Ovary (tissue), 10 donors: ENCODE data around the gene BLTP3A. TPM values are rescaled to one million over a fixed set of nuclear protein-coding genes. Genes with fewer than 3 reads are reported as not detected.
A peak's percentile ranks its signal among the peaks of the same experiment; 100 is the strongest.
"Not testable (repeated sequence)": the region's sequence is repeated elsewhere in the genome, so short reads cannot be mapped to it uniquely, and the experiment has no call there.

ENCODE experiments used
- DNase-seq, 5 donors: peaks; one replicate each; pipeline ENCODE4 v3.0.0-alpha.2; 2019 to 2020
- H3K27ac ChIP-seq, 2 donors: fragments of 200-600 bp; one replicate each; pipeline versions ENCODE4 v1.5.1 to v1.8.0; 2019 to 2022
- H3K27me3 ChIP-seq: fragments of 200-600 bp; one replicate; pipeline ENCODE4 v1.8.0; 2022
- H3K36me3 ChIP-seq: fragments of 200-600 bp; sonication (generic); one replicate; pipeline ENCODE4 v1.5.1; 2019
- H3K4me1 ChIP-seq: one replicate; pipeline ENCODE4 v1.8.1; 2013; ENCODE audit warnings: mild to moderate bottlenecking, moderate library complexity; ENCODE audit not compliant: insufficient read depth
- H3K4me3 ChIP-seq: fragments of 200-600 bp; sonication (generic); one replicate; pipeline ENCODE4 v1.5.1; 2017
- H3K9me3 ChIP-seq, 2 donors: fragments of 200-600 bp in 1 of 2; sonication (generic) in 1 of 2; one replicate each; pipeline versions ENCODE4 v1.5.1 to v1.8.1; 2013 to 2019; ENCODE audit warnings: mild to moderate bottlenecking in 1 of 2, moderate library complexity in 1 of 2
- EP300 ChIP-seq: sonication (generic); formaldehyde crosslinking; IDR thresholded peaks from one replicate; pipeline ENCODE4 v1.6.1; 2017; ENCODE audit warnings: antibody characterized with exemption
- POLR2A ChIP-seq: fragments of 450-650 bp; IDR thresholded peaks from one replicate; pipeline ENCODE4 v1.6.1; 2017; ENCODE audit warnings: antibody characterized with exemption, mild to moderate bottlenecking, moderate library complexity
- WGBS, 3 donors: extraction: QIAGEN DNeasy Blood & Tissue Kit in 1 of 3; methylation state at CpG; one replicate each; pipeline versions ENCODE4 v1.1.5 to v1.1.7; 2013 to 2017; 5-methylcytosine and 5-hydroxymethylcytosine counted together
- intact Hi-C, 4 donors: fragments of 100-400 bp; cut with DNase I; formaldehyde crosslinking; loops; one replicate each; pipeline versions ENCODE4 v1.11.0 to v1.15.1; 2022 to 2023
- long read RNA-seq, 3 donors: library from polyadenylated mRNA in 2 of 3; unstranded in 2 of 3; transcript quantifications; one replicate each; pipeline ENCODE4 v2.0.0 and lab custom pipeline, GENCODE V29; 2021 to 2026
- polyA plus RNA-seq, 2 donors: library from polyadenylated mRNA; stranded (reverse); fragments of 200-250 nt in 1 of 2; fragments of 350-450 nt in 1 of 2; fragmentation: Illumina TruSeq in 1 of 2; extraction: RNeasy Lipid Tissue Mini Kit (QIAGEN cat#74804) in 1 of 2; gene quantifications; one replicate each; pipeline ENCODE4 v1.2.3, GENCODE V29; 2013 to 2014
- total RNA-seq, 7 donors: library from RNA; depleted of rRNA in 2 of 7; stranded (reverse); fragments of >200 nt in 2 of 7; fragmentation: NEBNext Ultra II Directional in 3 of 7; extraction: Animal tissue kit (Norgen Biotek cat#: 25700) in 3 of 7; gene quantifications; one replicate each; pipeline versions ENCODE4 v1.1.0 to v1.2.4, GENCODE V29; 2016 to 2023
- TF ChIP-seq, protein P1 (sequence below), 3 donors: fragments of 450-650 bp in 2 of 3; fragments of 200-600 bp in 1 of 3; IDR thresholded peaks; one replicate each; pipeline versions ENCODE4 v1.5.1 to v1.8.0; 2016 to 2022; ENCODE audit warnings: antibody characterized with exemption in 3 of 3, mild to moderate bottlenecking in 1 of 3
- donor health status: DM: no; HTN: no; CAD: no; lungs with moderate emphysema.
- donor health status: DM: no; HTN: no; CAD: no.
- donor health status: Bipolar disorder and iron deficiency.
- donor health status: DM: yes; HTN: yes; CAD: no.
- donor health status: DM: no; HTN: no; CAD: no.
- donor health status: DM: yes; HTN: yes; CAD: no.

BLTP3A gene, protein sequence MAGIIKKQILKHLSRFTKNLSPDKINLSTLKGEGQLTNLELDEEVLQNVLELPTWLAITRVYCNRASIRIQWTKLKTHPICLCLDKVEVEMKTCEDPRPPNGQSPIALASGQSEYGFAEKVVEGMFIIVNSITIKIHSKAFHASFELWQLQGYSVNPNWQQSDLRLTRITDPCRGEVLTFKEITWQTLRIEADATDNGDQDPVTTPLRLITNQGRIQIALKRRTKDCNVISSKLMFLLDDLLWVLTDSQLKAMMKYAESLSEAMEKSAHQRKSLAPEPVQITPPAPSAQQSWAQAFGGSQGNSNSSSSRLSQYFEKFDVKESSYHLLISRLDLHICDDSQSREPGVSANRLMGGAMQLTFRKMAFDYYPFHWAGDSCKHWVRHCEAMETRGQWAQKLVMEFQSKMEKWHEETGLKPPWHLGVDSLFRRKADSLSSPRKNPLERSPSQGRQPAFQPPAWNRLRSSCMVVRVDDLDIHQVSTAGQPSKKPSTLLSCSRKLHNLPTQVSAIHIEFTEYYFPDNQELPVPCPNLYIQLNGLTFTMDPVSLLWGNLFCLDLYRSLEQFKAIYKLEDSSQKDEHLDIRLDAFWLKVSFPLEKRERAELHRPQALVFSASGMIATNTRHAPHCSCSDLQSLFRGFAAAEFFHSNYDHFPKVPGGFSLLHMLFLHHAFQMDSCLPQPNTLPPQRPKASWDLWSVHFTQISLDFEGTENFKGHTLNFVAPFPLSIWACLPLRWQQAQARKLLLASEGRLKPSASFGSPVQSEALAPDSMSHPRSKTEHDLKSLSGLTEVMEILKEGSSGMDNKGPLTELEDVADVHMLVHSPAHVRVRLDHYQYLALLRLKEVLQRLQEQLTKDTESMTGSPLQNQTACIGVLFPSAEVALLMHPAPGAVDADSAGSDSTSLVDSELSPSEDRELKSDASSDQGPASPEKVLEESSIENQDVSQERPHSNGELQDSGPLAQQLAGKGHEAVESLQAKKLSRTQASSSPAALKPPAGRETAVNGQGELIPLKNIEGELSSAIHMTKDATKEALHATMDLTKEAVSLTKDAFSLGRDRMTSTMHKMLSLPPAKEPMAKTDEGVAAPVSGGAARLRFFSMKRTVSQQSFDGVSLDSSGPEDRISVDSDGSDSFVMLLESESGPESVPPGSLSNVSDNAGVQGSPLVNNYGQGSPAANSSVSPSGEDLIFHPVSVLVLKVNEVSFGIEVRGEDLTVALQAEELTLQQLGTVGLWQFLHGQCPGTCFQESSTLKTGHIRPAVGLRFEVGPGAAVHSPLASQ (N-terminal part only)
- total RNA-seq (10 to 100 TPM in 2 of 7 donors, 1 to 10 TPM in 5; 6.3 to 18.1 (median 7.5) TPM), polyA plus RNA-seq (1 to 10 TPM; 2.7 to 7.5 TPM)
- long read RNA-seq, donor 1, partial matches to known transcripts: 0 of 5 reads
- long read RNA-seq, donor 1, other reads (novel, unspliced or antisense): 5 of 5 reads
- long read RNA-seq, donor 2: 0 reads
- long read RNA-seq, donor 3, full-length matches to known transcripts: 1 of 9 reads
- long read RNA-seq, donor 3, partial matches to known transcripts: 3 of 9 reads
- long read RNA-seq, donor 3, other reads (novel, unspliced or antisense): 5 of 9 reads

DNA sequence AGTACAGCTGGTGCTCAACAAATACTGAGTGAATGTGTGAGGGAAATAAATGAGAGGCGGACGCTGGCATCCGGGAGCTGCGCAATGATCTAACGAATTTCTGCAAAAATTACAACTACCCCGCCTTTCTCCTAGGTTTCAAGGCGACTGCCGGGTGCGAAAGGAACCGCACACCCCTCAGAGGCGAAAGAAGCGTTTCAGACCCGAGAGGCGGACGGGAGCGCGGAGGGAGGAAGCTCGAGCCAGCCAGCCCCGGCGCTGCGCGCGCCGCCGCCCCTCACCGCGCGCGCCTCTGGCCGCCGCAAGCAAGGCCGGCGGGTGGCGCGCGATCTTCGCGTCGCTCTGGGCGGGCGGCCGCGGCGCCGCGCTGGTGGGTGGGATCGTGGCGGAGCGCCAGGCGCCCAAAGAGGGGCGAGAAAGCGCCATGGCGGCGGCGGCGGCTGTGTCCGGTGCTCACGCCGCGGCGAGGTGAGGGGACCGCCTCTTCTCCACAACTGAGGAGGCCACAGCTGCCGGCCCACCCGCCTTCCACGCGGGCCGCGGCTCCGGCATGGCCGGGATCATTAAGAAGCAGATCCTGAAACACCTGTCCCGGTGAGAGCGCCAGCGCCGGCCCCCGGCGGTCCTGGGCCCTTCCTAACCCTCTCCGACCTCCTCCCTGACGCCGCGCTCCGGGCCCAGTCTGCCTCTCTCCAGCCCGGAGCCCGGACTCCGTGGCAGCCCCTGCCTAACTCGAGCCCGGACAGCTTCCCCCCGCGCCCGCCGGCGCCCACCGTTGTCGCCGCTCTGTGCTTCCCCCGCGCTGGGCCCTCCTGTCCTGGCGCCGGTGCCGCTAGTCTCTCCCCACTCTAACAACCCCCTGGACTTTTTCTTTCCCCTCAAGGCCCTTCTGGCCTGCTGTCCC, at the start of gene BLTP3A:
BLTP3A (plus strand) TSS at position 383 of the 904 bp plus-strand sequence; CDS start at position 551, 168 bp downstream.
- peak within 1 kb of the TSS; percentile 69 for H3K4me3 ChIP-seq
- TF ChIP-seq EP300: no peak
- TF ChIP-seq, protein P1, sequence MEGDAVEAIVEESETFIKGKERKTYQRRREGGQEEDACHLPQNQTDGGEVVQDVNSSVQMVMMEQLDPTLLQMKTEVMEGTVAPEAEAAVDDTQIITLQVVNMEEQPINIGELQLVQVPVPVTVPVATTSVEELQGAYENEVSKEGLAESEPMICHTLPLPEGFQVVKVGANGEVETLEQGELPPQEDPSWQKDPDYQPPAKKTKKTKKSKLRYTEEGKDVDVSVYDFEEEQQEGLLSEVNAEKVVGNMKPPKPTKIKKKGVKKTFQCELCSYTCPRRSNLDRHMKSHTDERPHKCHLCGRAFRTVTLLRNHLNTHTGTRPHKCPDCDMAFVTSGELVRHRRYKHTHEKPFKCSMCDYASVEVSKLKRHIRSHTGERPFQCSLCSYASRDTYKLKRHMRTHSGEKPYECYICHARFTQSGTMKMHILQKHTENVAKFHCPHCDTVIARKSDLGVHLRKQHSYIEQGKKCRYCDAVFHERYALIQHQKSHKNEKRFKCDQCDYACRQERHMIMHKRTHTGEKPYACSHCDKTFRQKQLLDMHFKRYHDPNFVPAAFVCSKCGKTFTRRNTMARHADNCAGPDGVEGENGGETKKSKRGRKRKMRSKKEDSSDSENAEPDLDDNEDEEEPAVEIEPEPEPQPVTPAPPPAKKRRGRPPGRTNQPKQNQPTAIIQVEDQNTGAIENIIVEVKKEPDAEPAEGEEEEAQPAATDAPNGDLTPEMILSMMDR (IDR thresholded peaks at IDR 0.05): peak in 1 of 3 donors; percentile 41
- no peak for TF ChIP-seq POLR2A
- H3K27me3 ChIP-seq: no peaks in the 10 kb centered on the region
- DNase-seq: peak; percentile 64 to 85 (median 66)
- H3K36me3 ChIP-seq: no peaks in the 10 kb centered on the region
- WGBS, 3 donors: 1% methylated on average over 82 to 99 of the region's 99 CpGs
- H3K4me1 ChIP-seq: no peaks in the 10 kb centered on the region
- H3K9me3 ChIP-seq: no peaks in the 10 kb centered on the region
- intact Hi-C loops: no loop called here
- peak within 1 kb of the TSS; percentile 62 to 87 for H3K27ac ChIP-seq

DNA sequence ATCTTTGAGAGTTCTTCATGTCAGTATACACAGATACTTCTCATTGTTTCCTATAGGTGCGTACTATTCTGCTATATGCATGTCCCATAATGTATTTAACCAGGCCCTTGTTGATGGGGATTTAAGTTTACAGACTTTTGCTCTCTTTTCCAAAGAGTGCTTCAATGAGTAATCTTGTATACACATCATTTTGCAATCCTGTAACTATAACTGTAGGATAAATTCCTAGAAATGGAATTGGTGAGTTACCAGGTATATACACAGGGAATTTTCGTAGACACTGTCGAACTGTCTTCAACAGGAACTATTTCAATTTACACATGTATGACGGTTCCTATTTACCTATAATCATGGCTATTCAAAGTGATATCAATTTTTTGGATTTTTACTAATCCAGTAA, 49.8 kb upstream of the BLTP3A start:
- no peak for TF ChIP-seq EP300
- no peak for TF ChIP-seq POLR2A
- TF ChIP-seq, protein P1 (IDR thresholded peaks at IDR 0.05): no peak
- Histone ChIP-seq H3K4me3 (no peak overlapping the region), H3K27me3 (no peaks in the 10 kb centered on the region), H3K4me1 (no peaks in the 10 kb centered on the region), H3K9me3 (no peaks in the 10 kb centered on the region), H3K36me3 (no peaks in the 10 kb centered on the region), H3K27ac (no peak overlapping the region)
- DNase-seq: no peak
- intact Hi-C loops: no loop called here
- WGBS, 3 donors: 94% methylated on average over 4 of the region's 4 CpGs

DNA sequence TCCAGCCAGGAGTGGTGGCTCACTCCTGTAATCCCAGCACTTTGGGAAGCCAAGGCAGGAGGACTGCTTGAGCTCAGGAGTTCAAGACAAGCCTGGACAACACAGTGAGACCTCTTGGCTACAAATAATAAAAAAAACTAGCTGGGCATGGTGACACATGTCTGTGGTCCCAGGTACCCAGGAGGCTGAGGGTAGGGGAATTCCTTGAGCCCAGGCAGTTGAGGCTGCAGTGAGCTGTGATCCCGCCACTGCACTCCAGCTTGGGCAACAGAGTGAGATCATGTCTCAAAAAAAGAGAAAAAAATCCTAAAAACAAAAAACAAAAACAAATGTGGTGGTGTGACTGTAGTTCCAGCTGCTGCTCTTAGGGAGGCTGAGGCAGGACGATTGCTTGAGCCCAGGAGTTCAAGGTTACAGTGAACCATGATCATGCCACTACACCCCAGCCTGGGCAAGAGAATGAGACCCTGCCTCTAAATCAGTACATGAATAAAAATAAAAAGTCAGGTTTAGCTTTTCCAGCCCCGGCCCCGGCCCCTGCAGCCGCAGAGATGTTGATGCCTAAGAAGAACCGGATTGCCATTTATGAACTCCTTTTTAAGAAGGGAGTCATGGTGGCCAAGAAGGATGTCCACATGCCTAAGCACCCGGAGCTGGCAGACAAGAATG, 48.1 kb upstream of the BLTP3A start:
- Histone ChIP-seq H3K4me1 (no peaks in the 10 kb centered on the region), H3K9me3 (no peaks in the 10 kb centered on the region), H3K36me3 (no peaks in the 10 kb centered on the region), H3K27me3 (no peaks in the 10 kb centered on the region), H3K27ac (no peak overlapping the region), H3K4me3 (no peak overlapping the region)
- 68 to 75% (median 69%) methylated on average over 7 of the region's 7 CpGs for WGBS, 3 donors
- intact Hi-C loops: no loop called here
- TF ChIP-seq EP300 (no peak), POLR2A (no peak)
- no peak for DNase-seq

DNA sequence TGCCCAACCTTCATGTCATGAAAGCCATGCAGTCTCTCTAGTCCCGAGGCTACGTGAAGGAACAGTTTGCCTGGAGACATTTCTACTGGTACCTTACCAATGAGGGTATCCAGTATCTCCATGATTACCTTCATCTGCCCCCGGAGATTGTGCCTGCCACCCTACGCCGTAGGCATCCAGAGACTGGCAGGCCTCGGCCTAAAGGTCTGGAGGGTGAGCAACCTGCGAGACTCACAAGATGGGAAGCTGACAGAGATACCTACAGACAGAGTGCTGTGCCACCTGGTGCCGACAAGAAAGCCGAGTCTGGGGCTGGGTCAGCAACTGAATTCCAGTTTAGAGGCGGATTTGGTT, 47.6 kb upstream of the BLTP3A start:
- not testable (repeated sequence) for DNase-seq

More for the DNA sequence above, 47.6 kb upstream of the BLTP3A start:
- H3K9me3 ChIP-seq, H3K36me3 ChIP-seq, H3K4me3 ChIP-seq, H3K27ac ChIP-seq, H3K4me1 ChIP-seq, intact Hi-C loops, H3K27me3 ChIP-seq: not testable (repeated sequence)
- WGBS, 3 donors: 93 to 95% (median 94%) methylated on average over 10 of the region's 10 CpGs
